ENCODE measurements around the gene PLCL1. TPM values are rescaled to one million over a fixed set of nuclear protein-coding genes. Genes with fewer than 3 reads are reported as not detected.

The PLCL1 gene
- total and polyA plus RNA-seq, 2 donors (not counting 3 experiments of a cell fraction or from before 2014, with no cell fraction given): 0.79 to 3.4 TPM

DNA sequence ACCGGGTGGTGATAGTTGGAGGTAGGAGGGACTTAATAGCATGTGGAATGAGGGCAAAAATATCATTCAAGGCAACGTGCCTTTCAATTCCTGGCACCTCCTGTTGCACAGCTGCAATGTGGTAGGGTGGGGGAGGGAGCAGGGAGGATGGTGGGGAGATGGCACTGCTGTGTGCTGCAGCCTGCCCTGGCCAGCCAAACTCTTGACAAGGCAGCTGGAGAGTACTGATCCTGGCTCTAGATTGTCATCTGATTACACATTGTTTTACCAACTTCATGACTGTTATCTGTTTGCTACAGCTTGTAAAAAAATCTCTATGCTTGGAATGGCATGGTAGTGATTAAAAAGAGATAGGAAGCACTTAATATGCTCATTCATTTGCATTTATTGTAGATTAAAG lies 47.7 kb downstream of the PLCL1 start:
- Histone ChIP-seq H3K4me3 (replicated peaks in 1 of 3; ENCODE audit: insufficient read depth in 1 of 3, low read depth in 1 of 3, low read length in 3 of 3) (no peak overlapping the region), H3K27ac (ENCODE audit: insufficient read depth, low read depth, low read length) (no peak overlapping the region), H3K79me2 (ENCODE audit: control insufficient read depth, insufficient read depth, low read length) (no peaks in the 10 kb centered on the region), H3K9ac (replicated peaks; ENCODE audit: extremely low read depth, insufficient read depth, low read length) (no peak overlapping the region), H2AFZ (ENCODE audit: low read depth, low read length) (no peak overlapping the region), H3K4me2 (ENCODE audit: insufficient read depth, low read length) (no peak overlapping the region), H3K9me1 (replicated peaks; ENCODE audit: control insufficient read depth, extremely low read depth, insufficient read depth, low read length) (no peaks in the 10 kb centered on the region), H4K20me1 (replicated peaks; ENCODE audit: control insufficient read depth, extremely low read depth, insufficient read depth, low read length) (no peaks in the 10 kb centered on the region), H3K36me3 (ENCODE audit: control insufficient read depth in 2 of 2, extremely low read depth in 1 of 2, insufficient read depth in 2 of 2, low read length in 2 of 2) (no peaks in the 10 kb centered on the region), H3K27me3 (ENCODE audit: control insufficient read depth in 2 of 2, insufficient read depth in 2 of 2, low read length in 2 of 2) (no peaks in the 10 kb centered on the region), H3K9me3 (replicated peaks; ENCODE audit: control insufficient read depth, insufficient read depth, low read length) (no peaks in the 10 kb centered on the region), H3K4me1 (ENCODE audit: control insufficient read depth, extremely low read depth, insufficient read depth, low read length) (no peaks in the 10 kb centered on the region)
- no TSS peak for BruUV-seq (replicated peaks)
- no peak for TF ChIP-seq POLR2AphosphoS5 (IDR thresholded peaks at IDR 0.05; ENCODE audit: insufficient read depth, low read depth, low read length)
- no peak for TF ChIP-seq FOS (IDR thresholded peaks at IDR 0.05; ENCODE audit: borderline replicate concordance, insufficient read depth, low read length)
- no peak for TF ChIP-seq POLR2A (IDR thresholded peaks at IDR 0.05; ENCODE audit: low read depth, low read length)
- TF ChIP-seq JUN (IDR thresholded peaks at IDR 0.05; ENCODE audit: borderline replicate concordance, insufficient read depth, insufficient read length, low read depth): no peak
- TF ChIP-seq, protein P1, sequence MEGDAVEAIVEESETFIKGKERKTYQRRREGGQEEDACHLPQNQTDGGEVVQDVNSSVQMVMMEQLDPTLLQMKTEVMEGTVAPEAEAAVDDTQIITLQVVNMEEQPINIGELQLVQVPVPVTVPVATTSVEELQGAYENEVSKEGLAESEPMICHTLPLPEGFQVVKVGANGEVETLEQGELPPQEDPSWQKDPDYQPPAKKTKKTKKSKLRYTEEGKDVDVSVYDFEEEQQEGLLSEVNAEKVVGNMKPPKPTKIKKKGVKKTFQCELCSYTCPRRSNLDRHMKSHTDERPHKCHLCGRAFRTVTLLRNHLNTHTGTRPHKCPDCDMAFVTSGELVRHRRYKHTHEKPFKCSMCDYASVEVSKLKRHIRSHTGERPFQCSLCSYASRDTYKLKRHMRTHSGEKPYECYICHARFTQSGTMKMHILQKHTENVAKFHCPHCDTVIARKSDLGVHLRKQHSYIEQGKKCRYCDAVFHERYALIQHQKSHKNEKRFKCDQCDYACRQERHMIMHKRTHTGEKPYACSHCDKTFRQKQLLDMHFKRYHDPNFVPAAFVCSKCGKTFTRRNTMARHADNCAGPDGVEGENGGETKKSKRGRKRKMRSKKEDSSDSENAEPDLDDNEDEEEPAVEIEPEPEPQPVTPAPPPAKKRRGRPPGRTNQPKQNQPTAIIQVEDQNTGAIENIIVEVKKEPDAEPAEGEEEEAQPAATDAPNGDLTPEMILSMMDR (IDR thresholded peaks at IDR 0.05; ENCODE audit: extremely low read depth in 1 of 2, insufficient read depth in 1 of 2, low read depth in 1 of 2, low read length in 2 of 2): no peak
- TF ChIP-seq, protein P2, sequence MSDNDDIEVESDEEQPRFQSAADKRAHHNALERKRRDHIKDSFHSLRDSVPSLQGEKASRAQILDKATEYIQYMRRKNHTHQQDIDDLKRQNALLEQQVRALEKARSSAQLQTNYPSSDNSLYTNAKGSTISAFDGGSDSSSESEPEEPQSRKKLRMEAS (IDR thresholded peaks at IDR 0.05; ENCODE audit: insufficient read depth, insufficient read length): no peak
- TF ChIP-seq MYC (IDR thresholded peaks at IDR 0.05; ENCODE audit: low read depth, low read length): no peak
- no peak for TF ChIP-seq EZH2 (IDR thresholded peaks at IDR 0.05; ENCODE audit: borderline replicate concordance, low read depth, low read length, severe bottlenecking)
- no peak for TF ChIP-seq GATA2 (IDR thresholded peaks at IDR 0.05; ENCODE audit: insufficient read depth, insufficient read length, low read depth, low read length)
- ChIA-PET POLR2A (interaction anchor here (0.6 kb wide), 1 partner anchor 42 kb away, joined by 3 read pairs; no protein-coding TSS in a partner anchor), CTCF (interaction anchor here (0.6 to 1.7 kb wide), 4 partner anchors 10 to 276 kb away, joined by 3 to 4 read pairs (median 3); no protein-coding TSS in a partner anchor)
- FAIRE-seq (no peak), DNase-seq (ENCODE audit: low read depth, low spot score) (no peak)
- dilution Hi-C loops (cut with MboI; ENCODE audit: extremely low pct_ligation_motif_present, low sequenced_read_pairs): no loop called here
- intact Hi-C loops (cut with micrococcal nuclease): no loop called here
